Iris pigment epithelial cell (primary cell): ENCODE data around the gene PROSER3.

ENCODE experiments used
- DNase-seq: peaks from one replicate; pipeline ENCODE4 v3.0.0-alpha.2; 2011; ENCODE audit warnings: low read depth

Gene PROSER3

GRCh38 chr19:35738887-35739229, 19.1 kb upstream of the PROSER3 start:
- DNase-seq: no peak

GRCh38 chr19:35739275-35740107, 18.5 kb upstream of the PROSER3 start:
- no peak for DNase-seq

GRCh38 chr19:35740108-35740422, 17.9 kb upstream of the PROSER3 start:
- no peak for DNase-seq

- DNase-seq: peak; percentile 97
Observed at GRCh38 chr19:35740423-35741202, 17.4 kb upstream of the PROSER3 start.

GRCh38 chr19:35741203-35741515, 16.8 kb upstream of the PROSER3 start:
- no peak for DNase-seq

GRCh38 chr19:35742121-35742724, 15.8 kb upstream of the PROSER3 start, which contains the start of gene IGFLR1:
TSS of gene IGFLR1 (minus strand) at chr19:35742452. CDS start at chr19:35741180, 1,272 bp downstream.
- no peak for DNase-seq

- DNase-seq: no peak
Observed at GRCh38 chr19:35743640-35744429, 14.1 kb upstream of the PROSER3 start.

- peak; percentile 97 for DNase-seq
Observed at GRCh38 chr19:35744430-35745327, 13.3 kb upstream of the PROSER3 start.

- peak; percentile 99 for DNase-seq
Observed at GRCh38 chr19:35745328-35746086, 12.5 kb upstream of the PROSER3 start, which contains the start of the genes PSENEN and U2AF1L4. TSS of gene PSENEN (plus strand) at chr19:35745651. CDS start at chr19:35745931, 280 bp downstream. TSS of gene U2AF1L4 (minus strand) at chr19:35745418. CDS start at chr19:35745391, 27 bp downstream.

GRCh38 chr19:35746087-35746462, 11.9 kb upstream of the PROSER3 start:
- DNase-seq: no peak

- no peak for DNase-seq
Observed at GRCh38 chr19:35746531-35746930, 11.4 kb upstream of the PROSER3 start.

GRCh38 chr19:35748106-35749020, 9.6 kb upstream of the PROSER3 start, which contains the start of gene LIN37:
TSS of gene LIN37 (plus strand) at chr19:35748576. CDS start at chr19:35748725, 149 bp downstream.
- DNase-seq: peak; percentile 99

- no peak for DNase-seq
Observed at GRCh38 chr19:35750167-35750566, 7.8 kb upstream of the PROSER3 start.

GRCh38 chr19:35751839-35752745, 5.9 kb upstream of the PROSER3 start:
- no peak for DNase-seq

- DNase-seq: no peak
Observed at GRCh38 chr19:35752746-35753350, 5.1 kb upstream of the PROSER3 start.

GRCh38 chr19:35753634-35754369, 4.2 kb upstream of the PROSER3 start:
- DNase-seq: no peak
